ENCODE data around the gene EXT2.

Gene EXT2

DNA sequence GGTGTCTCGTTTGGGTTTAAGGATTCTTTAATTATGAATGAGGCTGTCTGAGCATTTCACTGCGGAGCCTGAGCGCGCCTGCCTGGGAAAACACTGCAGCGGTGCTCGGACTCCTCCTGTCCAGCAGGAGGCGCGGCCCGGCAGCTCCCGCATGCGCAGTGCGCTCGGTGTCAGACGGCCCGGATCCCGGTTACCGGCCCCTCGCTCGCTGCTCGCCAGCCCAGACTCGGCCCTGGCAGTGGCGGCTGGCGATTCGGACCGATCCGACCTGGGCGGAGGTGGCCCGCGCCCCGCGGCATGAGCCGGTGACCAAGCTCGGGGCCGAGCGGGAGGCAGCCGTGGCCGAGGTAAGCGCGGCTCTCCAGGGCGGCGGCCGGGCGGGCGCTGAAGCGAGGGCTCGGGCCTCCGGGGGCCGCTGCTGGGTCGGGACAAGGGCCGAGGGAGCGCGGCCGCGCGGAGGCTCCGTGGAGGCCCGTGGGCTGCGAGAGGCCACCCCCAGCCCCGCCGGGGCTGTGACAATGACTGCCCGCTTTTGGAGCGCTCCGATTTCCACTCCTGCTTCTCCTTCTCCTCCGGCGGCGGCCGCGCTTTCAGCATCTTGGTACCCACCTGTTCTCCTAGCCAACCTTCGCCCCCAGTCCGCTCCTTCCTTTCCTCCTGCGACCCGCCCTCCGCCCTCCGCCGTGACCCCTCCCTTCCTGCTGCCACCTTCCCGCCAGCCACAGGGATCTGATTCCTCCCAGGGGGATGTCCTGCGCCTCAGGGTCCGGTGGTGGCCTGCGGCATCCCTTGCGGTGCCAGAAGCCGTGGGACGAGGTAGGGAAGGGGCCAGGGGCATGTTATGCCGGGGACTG lies at the start of gene EXT2:
TSS of gene EXT2 (plus strand) at position 173 of the 854 bp plus-strand sequence. CDS start 12,035 bp downstream, outside the sequence.
- H3K27ac ChIP-seq = peak within 1 kb of the TSS; percentile 84
- TF ChIP-seq, protein P1, sequence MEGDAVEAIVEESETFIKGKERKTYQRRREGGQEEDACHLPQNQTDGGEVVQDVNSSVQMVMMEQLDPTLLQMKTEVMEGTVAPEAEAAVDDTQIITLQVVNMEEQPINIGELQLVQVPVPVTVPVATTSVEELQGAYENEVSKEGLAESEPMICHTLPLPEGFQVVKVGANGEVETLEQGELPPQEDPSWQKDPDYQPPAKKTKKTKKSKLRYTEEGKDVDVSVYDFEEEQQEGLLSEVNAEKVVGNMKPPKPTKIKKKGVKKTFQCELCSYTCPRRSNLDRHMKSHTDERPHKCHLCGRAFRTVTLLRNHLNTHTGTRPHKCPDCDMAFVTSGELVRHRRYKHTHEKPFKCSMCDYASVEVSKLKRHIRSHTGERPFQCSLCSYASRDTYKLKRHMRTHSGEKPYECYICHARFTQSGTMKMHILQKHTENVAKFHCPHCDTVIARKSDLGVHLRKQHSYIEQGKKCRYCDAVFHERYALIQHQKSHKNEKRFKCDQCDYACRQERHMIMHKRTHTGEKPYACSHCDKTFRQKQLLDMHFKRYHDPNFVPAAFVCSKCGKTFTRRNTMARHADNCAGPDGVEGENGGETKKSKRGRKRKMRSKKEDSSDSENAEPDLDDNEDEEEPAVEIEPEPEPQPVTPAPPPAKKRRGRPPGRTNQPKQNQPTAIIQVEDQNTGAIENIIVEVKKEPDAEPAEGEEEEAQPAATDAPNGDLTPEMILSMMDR (conservative IDR thresholded peaks at IDR 0.05) = peak; percentile 93

DNA sequence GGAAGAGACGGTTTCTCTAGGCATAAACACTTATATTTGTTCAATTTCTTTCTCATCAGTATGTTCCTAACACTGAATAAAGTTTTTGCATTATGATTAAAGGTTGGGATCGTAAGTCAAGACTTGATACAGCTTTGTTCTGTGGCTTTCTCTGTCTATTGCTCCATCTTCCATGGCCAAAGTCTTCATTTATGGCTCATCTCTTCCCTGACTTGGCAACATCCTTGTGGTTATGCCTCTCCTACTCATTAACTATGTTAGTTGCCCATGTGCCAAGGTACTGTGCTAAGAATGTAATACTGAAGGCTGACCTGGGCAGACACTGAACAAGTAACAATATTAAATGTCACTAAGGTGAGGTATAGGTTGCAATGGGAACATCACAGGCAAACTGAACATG lies 49.3 kb upstream of the EXT2 start:
- no peak overlapping the region for H3K27ac ChIP-seq
- TF ChIP-seq, protein P1 (conservative IDR thresholded peaks at IDR 0.05) = no peak

DNA sequence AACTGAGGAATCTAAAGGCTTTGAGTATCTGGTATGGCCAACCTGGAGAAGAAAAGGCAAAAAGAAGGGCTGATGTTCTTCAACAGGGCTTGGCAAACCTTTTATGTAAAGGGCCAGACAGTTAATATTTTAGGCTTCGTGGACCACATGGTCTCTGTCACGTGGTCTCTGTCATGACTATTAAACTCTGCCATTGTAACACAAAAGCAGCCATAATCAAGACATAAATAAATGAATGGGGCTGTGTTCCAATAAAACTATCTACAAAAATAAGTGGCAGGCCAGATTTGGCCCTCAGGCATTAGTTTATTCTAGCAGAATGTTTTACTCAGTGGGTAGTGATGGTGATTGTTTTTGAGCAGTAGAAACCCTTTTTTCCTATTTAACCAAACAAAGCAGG lies 48.2 kb upstream of the EXT2 start:
- no peak overlapping the region for H3K27ac ChIP-seq
- TF ChIP-seq, protein P1 (conservative IDR thresholded peaks at IDR 0.05) = no peak

DNA sequence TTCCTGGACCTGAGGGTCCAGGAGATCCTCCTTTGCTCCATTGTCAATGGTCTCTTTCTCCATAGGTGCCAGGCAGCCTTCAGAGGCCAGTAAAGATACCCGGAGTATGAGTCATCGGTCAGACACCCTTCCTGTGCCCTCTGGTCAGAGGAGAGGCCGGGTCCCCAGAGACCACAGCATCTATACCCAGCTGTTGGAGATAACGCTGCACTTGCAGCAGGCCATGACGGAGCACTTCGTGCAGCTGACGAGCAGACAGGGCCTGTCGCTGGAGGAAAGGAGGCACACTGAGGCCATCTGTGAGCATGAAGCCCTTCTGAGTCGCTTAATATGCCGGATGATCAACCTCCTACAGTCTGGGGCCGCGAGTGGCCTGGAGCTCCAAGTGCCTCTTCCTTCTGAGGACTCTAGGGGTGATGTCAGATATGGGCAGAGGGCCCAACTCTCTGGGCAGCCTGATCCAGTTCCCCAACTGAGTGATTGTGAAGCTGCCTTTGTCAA lies 47.5 kb upstream of the EXT2 start, which contains the start of gene ACCSL:
TSS of gene ACCSL (plus strand) at position 51 of the 501 bp plus-strand sequence. CDS start at position 107, 56 bp downstream.
- no peak within 1 kb of the TSS for H3K27ac ChIP-seq
- TF ChIP-seq, protein P1 (conservative IDR thresholded peaks at IDR 0.05) = no peak

DNA sequence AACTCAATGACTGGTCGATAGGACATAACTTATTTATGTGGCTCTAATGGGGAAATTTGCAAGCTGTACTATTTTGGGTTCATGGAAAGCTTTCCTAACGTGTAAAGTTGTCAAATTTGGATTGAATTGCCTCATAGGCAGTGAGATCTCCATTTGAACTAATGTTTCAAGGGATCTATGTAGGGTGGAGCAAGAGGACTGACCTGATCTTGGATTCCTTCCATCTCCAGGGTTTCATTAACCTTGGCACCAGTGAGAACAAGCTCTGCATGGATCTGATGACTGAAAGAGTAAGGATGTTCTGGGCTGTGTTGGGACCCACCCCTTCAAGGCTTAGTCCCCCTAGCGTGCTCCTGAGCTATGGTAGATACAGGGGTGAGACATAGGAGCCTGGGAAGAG lies 45.6 kb upstream of the EXT2 start:
- H3K27ac ChIP-seq = no peak overlapping the region
- TF ChIP-seq, protein P1 (conservative IDR thresholded peaks at IDR 0.05) = no peak

DNA sequence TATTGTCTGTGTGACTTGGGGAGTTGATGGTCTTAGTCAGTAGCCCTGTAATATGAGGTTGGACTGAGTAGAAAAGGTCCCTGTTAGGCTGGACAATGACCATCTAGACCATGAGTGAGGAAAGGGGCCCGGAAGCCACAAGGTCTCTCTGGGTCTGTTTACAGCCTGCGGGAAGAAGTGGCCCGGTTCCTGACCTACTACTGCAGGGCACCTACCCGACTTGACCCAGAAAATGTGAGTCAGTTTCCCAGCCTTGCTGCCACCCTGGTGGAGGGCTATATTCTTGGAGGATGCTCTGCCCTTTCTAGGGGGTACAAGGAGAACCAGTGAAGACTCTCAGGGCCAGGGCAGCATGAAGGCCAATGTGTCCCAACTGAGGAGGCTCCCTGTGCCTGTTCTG lies 44.3 kb upstream of the EXT2 start:
- H3K27ac ChIP-seq = no peak overlapping the region
- TF ChIP-seq, protein P1 (conservative IDR thresholded peaks at IDR 0.05) = no peak

DNA sequence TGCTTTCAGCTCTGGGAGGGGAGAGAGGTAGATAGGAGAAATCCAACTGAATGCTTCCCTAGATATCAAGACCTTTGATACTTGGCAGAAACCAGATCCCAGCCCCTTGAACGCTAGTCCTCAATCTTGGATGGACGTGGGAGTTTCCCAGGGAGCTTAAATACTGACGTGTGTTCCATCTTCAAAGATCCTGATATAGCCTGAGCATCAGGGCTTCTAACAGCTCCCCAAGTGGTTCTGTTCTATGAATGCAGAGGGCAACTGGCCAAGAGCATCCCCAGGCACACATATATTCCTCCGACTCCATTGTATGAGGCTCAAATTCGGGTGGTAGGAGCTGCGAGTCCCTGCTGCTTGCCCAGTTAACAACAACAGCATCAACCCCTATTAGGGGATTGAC lies 38.1 kb upstream of the EXT2 start:
- H3K27ac ChIP-seq = no peak overlapping the region
- TF ChIP-seq, protein P1 (conservative IDR thresholded peaks at IDR 0.05) = no peak
